GM13977 (cell line): ENCODE measurements around the gene NUAK1.

Source experiments
- DNase-seq: peaks from one replicate; pipeline ENCODE4 v3.0.0; 2012; ENCODE audit warnings: low spot score
- in situ Hi-C: fragments of 300-500 bp; cut with MboI; formaldehyde crosslinking; loops from one replicate; pipeline ENCODE4 v1.12.0; 2022; ENCODE audit warnings: low sequenced_read_pairs, low pct_unique_long_range_greater_than_20kb, mixed read lengths, inconsistent platforms; ENCODE audit not compliant: unreplicated experiment
- TF ChIP-seq, protein P1 (sequence below): IDR thresholded peaks from 2 replicates; pipeline ENCODE4 v1.5.1; 2012; ENCODE audit warnings: mild to moderate bottlenecking, control low read depth; ENCODE audit not compliant: insufficient read depth; ENCODE audit errors: extremely low read depth, missing control alignments

The NUAK1 gene

GRCh38 chr12:106074706-106075392 is 63.9 kb downstream of the NUAK1 start:
- TF ChIP-seq, protein P1, sequence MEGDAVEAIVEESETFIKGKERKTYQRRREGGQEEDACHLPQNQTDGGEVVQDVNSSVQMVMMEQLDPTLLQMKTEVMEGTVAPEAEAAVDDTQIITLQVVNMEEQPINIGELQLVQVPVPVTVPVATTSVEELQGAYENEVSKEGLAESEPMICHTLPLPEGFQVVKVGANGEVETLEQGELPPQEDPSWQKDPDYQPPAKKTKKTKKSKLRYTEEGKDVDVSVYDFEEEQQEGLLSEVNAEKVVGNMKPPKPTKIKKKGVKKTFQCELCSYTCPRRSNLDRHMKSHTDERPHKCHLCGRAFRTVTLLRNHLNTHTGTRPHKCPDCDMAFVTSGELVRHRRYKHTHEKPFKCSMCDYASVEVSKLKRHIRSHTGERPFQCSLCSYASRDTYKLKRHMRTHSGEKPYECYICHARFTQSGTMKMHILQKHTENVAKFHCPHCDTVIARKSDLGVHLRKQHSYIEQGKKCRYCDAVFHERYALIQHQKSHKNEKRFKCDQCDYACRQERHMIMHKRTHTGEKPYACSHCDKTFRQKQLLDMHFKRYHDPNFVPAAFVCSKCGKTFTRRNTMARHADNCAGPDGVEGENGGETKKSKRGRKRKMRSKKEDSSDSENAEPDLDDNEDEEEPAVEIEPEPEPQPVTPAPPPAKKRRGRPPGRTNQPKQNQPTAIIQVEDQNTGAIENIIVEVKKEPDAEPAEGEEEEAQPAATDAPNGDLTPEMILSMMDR: no peak
- in situ Hi-C loops: no loop called here
- no peak for DNase-seq

- no peak for DNase-seq
- TF ChIP-seq, protein P1: no peak
- in situ Hi-C loops: no loop called here
Observed at GRCh38 chr12:106074361-106074705, 64.4 kb downstream of the NUAK1 start.

- in situ Hi-C loops: no loop called here
- TF ChIP-seq, protein P1: no peak
- no peak for DNase-seq
Observed at GRCh38 chr12:106073179-106073578, 65.6 kb downstream of the NUAK1 start.

DNA sequence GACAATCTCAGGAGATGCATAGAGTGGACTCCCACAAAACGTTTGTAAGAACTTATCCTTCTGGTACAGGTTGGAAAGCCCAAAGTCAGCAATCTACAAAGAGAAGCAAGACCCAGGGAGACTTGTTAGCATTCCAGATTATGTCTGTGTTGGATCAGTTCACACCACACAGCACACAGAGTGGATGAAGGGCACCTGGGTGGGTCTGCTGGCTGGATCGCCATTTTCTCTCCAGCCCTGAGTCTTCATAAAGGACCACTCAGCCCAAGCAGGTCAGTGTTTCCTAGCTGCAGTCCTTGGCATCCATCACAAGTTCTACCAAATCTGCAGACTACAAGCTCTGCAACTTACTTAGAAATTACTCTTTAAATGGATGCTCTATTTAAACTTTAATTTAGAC is 66.0 kb downstream of the NUAK1 start:
- DNase-seq: no peak
- in situ Hi-C loops: no loop called here
- TF ChIP-seq, protein P1: no peak

- TF ChIP-seq, protein P1: no peak
- no peak for DNase-seq
- in situ Hi-C loops: no loop called here
Observed at GRCh38 chr12:106071686-106072085, 67.1 kb downstream of the NUAK1 start.

DNA sequence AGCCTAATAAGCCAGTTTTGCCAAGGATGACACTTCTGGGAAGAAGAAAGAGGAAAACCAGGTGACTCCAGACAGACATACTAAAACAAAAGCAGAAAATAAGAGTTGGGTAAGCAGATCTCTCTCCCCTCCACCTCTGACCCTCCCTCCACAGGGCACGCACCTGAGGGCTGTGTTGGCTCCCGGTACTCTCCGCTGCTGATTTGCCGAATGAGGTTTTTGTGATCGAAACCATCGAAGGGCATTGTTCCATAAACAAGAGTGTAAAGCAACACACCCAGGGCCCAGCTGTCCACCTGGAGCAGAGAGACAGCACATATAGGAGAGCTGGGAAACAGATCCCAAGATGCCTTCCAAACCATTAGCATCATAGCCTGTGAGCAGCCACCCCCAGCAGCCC is 68.1 kb downstream of the NUAK1 start:
- in situ Hi-C loops: no loop called here
- TF ChIP-seq, protein P1: no peak
- no peak for DNase-seq

DNA sequence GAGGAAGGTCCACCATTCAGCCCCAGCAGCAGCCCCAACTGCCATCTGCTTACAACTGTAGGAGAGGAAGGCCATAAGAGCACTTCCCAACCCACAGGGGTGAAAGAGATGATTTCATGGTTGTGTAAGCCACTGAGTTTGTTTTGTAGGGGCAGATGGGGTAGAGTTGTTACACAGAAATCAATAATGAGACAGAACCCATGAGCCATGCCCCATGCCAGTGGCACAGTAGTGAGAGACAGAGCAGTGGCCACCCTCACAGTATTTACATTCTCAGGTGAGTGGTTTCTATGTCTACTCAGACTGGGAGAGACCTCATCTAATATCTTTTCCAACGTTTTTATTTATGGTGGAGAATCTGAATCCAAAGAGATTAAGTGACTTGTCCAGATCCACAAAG is 68.6 kb downstream of the NUAK1 start:
- no peak for DNase-seq
- TF ChIP-seq, protein P1: no peak
- in situ Hi-C loops: no loop called here
